ENCODE data around the gene PLSCR5. TPM values are rescaled to one million over a fixed set of nuclear protein-coding genes. Genes with fewer than 3 reads are reported as not detected.

Gene PLSCR5, protein sequence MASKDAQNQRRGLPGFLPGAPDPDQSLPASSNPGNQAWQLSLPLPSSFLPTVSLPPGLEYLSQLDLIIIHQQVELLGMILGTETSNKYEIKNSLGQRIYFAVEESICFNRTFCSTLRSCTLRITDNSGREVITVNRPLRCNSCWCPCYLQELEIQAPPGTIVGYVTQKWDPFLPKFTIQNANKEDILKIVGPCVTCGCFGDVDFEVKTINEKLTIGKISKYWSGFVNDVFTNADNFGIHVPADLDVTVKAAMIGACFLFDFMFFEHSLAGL
- total RNA-seq = not detected in 2 replicates

- no peaks in the 10 kb centered on the region for H3K9me3 Mint-ChIP-seq
- no peaks in the 10 kb centered on the region for H3K27me3 Mint-ChIP-seq (ENCODE audit: low read depth)
- DNase-seq (ENCODE audit: low spot score) = no peak
- no peaks in the 10 kb centered on the region for H3K36me3 Mint-ChIP-seq (ENCODE audit: low read depth)
- no peaks in the 10 kb centered on the region for H3K4me1 Mint-ChIP-seq (ENCODE audit: low read depth)
- H3K27ac Mint-ChIP-seq = no peak within 1 kb of the TSS
- H3K4me3 Mint-ChIP-seq (ENCODE audit: low read depth) = no peak within 1 kb of the TSS
- intact Hi-C loops (cut with micrococcal nuclease) = no loop called here
These were observed at the start of gene PLSCR5 for GRCh38 chr3:146605106-146605505. PLSCR5 (minus strand) TSS chr3:146605346; CDS start chr3:146605212, 134 bp downstream.

DNA sequence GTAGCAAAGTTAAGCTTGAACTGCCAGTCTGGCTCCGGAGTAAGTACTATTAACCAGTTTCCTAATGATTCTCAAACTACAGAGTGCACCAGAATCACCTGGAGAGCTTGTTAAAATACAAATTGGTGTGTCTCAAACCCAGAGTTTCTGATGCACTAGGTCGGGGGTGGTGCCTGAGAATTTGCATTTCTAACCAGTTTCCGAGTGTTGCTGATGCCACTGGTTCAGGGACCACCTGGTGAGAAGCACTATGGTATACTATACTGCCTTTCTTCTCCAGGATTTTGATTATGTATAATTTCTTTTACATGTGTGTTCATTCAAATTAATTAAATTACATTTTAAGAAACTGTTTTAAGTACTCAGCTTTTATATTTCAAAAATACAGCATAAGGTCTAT is 48.8 kb upstream of the PLSCR5 start:
- DNase-seq (ENCODE audit: low spot score) = no peak
- Mint-ChIP-seq H3K4me1 (ENCODE audit: low read depth) (no peaks in the 10 kb centered on the region), H3K4me3 (ENCODE audit: low read depth) (no peak overlapping the region), H3K27ac (no peak overlapping the region), H3K9me3 (no peaks in the 10 kb centered on the region), H3K36me3 (ENCODE audit: low read depth) (no peaks in the 10 kb centered on the region), H3K27me3 (ENCODE audit: low read depth) (no peaks in the 10 kb centered on the region)
- intact Hi-C loops (cut with micrococcal nuclease) = no loop called here

DNA sequence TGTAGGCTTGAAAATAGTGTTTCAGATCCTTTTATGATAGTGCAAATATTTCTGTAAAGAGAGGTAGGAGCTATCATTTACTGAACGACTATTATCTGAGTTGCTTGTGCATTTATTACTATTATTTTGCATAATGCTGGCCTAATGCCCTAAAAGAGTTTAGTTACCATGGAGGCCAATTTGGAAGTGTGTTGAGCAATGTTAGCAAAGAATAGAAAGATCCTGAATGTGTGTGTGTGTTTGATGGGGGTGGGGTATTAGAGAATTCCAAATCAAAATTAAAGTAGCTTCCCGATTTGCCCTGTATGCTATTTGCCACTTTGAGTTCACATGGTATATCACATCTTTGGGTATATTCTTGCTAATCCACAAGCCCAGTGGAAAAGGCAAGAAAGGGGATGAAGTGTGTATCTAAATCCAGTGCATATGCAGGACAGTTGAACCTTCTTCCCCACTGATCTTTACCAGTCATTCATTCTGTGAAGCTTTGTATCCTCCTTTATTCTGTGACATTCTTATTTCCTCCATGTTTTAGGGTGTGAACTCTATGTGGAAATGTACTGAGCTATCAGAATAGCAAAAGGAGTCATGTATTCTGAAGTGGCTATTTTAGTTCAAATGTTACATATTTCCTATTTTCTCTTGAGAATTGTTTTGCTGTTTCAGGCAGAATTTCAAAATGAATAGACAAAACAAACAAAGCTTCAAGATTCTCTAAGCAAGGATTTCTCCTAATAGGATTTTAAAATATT is 45.7 kb upstream of the PLSCR5 start:
- no peaks in the 10 kb centered on the region for H3K36me3 Mint-ChIP-seq (ENCODE audit: low read depth)
- intact Hi-C loops (cut with micrococcal nuclease) = no loop called here
- no peak overlapping the region for H3K4me3 Mint-ChIP-seq (ENCODE audit: low read depth)
- no peaks in the 10 kb centered on the region for H3K4me1 Mint-ChIP-seq (ENCODE audit: low read depth)
- DNase-seq (ENCODE audit: low spot score) = no peak
- H3K27ac Mint-ChIP-seq = no peak overlapping the region
- H3K27me3 Mint-ChIP-seq (ENCODE audit: low read depth) = no peaks in the 10 kb centered on the region
- H3K9me3 Mint-ChIP-seq = no peaks in the 10 kb centered on the region

DNA sequence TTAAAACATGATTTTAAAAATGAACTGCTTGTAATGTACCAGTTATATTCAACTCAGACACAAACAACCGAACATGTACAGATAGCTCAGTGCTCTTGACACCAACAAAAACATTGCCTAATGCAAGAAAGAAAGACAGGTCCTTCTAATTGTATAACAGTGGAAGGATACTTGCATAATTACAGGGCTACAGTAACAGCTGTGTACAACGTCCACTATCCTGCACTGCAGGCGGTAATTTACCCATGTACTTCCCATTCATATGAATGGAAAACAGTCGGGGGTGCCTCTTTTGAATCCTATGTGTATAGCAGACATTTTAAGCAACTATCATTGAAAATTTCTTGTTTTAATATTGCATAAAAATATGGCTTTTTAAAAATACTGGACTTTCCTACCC is 41.1 kb upstream of the PLSCR5 start:
- DNase-seq (ENCODE audit: low spot score) = no peak
- intact Hi-C loops (cut with micrococcal nuclease) = no loop called here
- Mint-ChIP-seq H3K27me3 (ENCODE audit: low read depth) (no peaks in the 10 kb centered on the region), H3K4me3 (ENCODE audit: low read depth) (no peak overlapping the region), H3K27ac (no peak overlapping the region), H3K36me3 (ENCODE audit: low read depth) (no peaks in the 10 kb centered on the region), H3K9me3 (no peaks in the 10 kb centered on the region), H3K4me1 (ENCODE audit: low read depth) (no peaks in the 10 kb centered on the region)

GRCh38 chr3:146640955-146641867 is 36.1 kb upstream of the PLSCR5 start:
- no peaks in the 10 kb centered on the region for H3K27me3 Mint-ChIP-seq (ENCODE audit: low read depth)
- DNase-seq (ENCODE audit: low spot score) = no peak
- H3K9me3 Mint-ChIP-seq = no peaks in the 10 kb centered on the region
- intact Hi-C loops (cut with micrococcal nuclease) = loop anchor here (1.0 to 5.0 kb wide), 4 partner anchors 46 to 551 kb away; no protein-coding TSS in a partner anchor
- no peak overlapping the region for H3K4me3 Mint-ChIP-seq (ENCODE audit: low read depth)
- H3K27ac Mint-ChIP-seq = no peak overlapping the region
- no peaks in the 10 kb centered on the region for H3K4me1 Mint-ChIP-seq (ENCODE audit: low read depth)
- no peaks in the 10 kb centered on the region for H3K36me3 Mint-ChIP-seq (ENCODE audit: low read depth)

DNA sequence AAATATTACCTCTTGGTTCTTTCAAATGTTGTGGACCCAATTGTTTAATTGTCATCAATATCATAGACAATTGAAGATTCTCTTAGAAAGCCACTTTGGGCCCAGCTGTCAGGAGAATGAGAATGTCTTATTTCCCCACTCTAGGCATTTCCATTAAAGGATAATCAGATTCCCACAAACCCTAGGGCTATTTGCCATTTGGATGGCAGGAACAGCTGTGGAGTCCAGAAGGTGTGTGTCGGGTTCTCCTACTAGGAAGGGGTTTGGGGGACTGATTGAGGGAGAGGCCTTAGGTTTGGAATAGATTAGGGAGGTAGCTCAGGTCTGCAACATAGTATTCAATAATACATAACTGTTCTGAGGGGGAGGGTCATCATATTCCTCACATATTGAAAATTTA is 35.2 kb upstream of the PLSCR5 start:
- Mint-ChIP-seq H3K9me3 (no peaks in the 10 kb centered on the region), H3K4me1 (ENCODE audit: low read depth) (no peaks in the 10 kb centered on the region), H3K4me3 (ENCODE audit: low read depth) (no peak overlapping the region), H3K36me3 (ENCODE audit: low read depth) (no peaks in the 10 kb centered on the region), H3K27me3 (ENCODE audit: low read depth) (no peaks in the 10 kb centered on the region), H3K27ac (no peak overlapping the region)
- DNase-seq (ENCODE audit: low spot score) = no peak
- intact Hi-C loops (cut with micrococcal nuclease) = loop anchor here (1.0 to 5.0 kb wide), 4 partner anchors 46 to 552 kb away; no protein-coding TSS in a partner anchor

DNA sequence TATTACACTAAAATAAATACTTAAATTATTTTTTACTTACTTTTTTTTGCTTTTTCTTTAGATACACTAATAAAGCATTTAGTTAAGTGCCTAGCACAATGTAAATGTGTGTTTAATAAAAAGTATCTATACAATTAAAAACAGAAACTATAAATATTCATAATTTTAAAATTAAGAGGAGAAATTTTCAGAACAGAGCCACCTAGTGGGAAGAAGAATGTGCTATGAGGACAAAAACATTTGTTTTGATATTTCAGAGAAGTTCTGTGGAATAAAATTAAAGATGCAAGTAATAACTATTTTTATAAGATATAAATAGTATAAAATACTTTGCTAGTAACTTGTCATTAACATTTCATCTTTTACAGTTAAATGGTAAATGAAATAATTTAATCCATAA is 33.6 kb upstream of the PLSCR5 start:
- DNase-seq (ENCODE audit: low spot score) = no peak
- Mint-ChIP-seq H3K4me1 (ENCODE audit: low read depth) (no peaks in the 10 kb centered on the region), H3K27ac (no peak overlapping the region), H3K36me3 (ENCODE audit: low read depth) (no peaks in the 10 kb centered on the region), H3K9me3 (no peaks in the 10 kb centered on the region), H3K27me3 (ENCODE audit: low read depth) (no peaks in the 10 kb centered on the region), H3K4me3 (ENCODE audit: low read depth) (no peak overlapping the region)
- intact Hi-C loops (cut with micrococcal nuclease) = no loop called here

GRCh38 chr3:146637871-146638270 is 32.7 kb upstream of the PLSCR5 start:
- H3K27me3 Mint-ChIP-seq (ENCODE audit: low read depth) = no peaks in the 10 kb centered on the region
- H3K4me3 Mint-ChIP-seq (ENCODE audit: low read depth) = no peak overlapping the region
- no peak for DNase-seq (ENCODE audit: low spot score)
- no peaks in the 10 kb centered on the region for H3K4me1 Mint-ChIP-seq (ENCODE audit: low read depth)
- H3K36me3 Mint-ChIP-seq (ENCODE audit: low read depth) = no peaks in the 10 kb centered on the region
- intact Hi-C loops (cut with micrococcal nuclease) = no loop called here
- no peaks in the 10 kb centered on the region for H3K9me3 Mint-ChIP-seq
- no peak overlapping the region for H3K27ac Mint-ChIP-seq

GRCh38 chr3:146636881-146637280 is 31.7 kb upstream of the PLSCR5 start:
- intact Hi-C loops (cut with micrococcal nuclease) = no loop called here
- DNase-seq (ENCODE audit: low spot score) = no peak
- Mint-ChIP-seq H3K27me3 (ENCODE audit: low read depth) (no peaks in the 10 kb centered on the region), H3K36me3 (ENCODE audit: low read depth) (no peaks in the 10 kb centered on the region), H3K9me3 (no peaks in the 10 kb centered on the region), H3K4me1 (ENCODE audit: low read depth) (no peaks in the 10 kb centered on the region), H3K27ac (no peak overlapping the region), H3K4me3 (ENCODE audit: low read depth) (no peak overlapping the region)

GRCh38 chr3:146634346-146634745 is 29.2 kb upstream of the PLSCR5 start:
- no peaks in the 10 kb centered on the region for H3K36me3 Mint-ChIP-seq (ENCODE audit: low read depth)

GRCh38 chr3:146628671-146629070 is 23.5 kb upstream of the PLSCR5 start:
- no peak for DNase-seq (ENCODE audit: low spot score)
- no peaks in the 10 kb centered on the region for H3K9me3 Mint-ChIP-seq
- H3K4me3 Mint-ChIP-seq (ENCODE audit: low read depth) = no peak overlapping the region
- intact Hi-C loops (cut with micrococcal nuclease) = no loop called here
- no peaks in the 10 kb centered on the region for H3K27me3 Mint-ChIP-seq (ENCODE audit: low read depth)
- H3K4me1 Mint-ChIP-seq (ENCODE audit: low read depth) = no peaks in the 10 kb centered on the region
- no peaks in the 10 kb centered on the region for H3K36me3 Mint-ChIP-seq (ENCODE audit: low read depth)
- H3K27ac Mint-ChIP-seq = no peak overlapping the region

More at GRCh38 chr3:146634346-146634745, 29.2 kb upstream of the PLSCR5 start:
- H3K4me3 Mint-ChIP-seq (ENCODE audit: low read depth) = no peak overlapping the region
- intact Hi-C loops (cut with micrococcal nuclease) = no loop called here
- H3K9me3 Mint-ChIP-seq = no peaks in the 10 kb centered on the region
- no peaks in the 10 kb centered on the region for H3K27me3 Mint-ChIP-seq (ENCODE audit: low read depth)
- no peak overlapping the region for H3K27ac Mint-ChIP-seq
- DNase-seq (ENCODE audit: low spot score) = no peak
- H3K4me1 Mint-ChIP-seq (ENCODE audit: low read depth) = no peaks in the 10 kb centered on the region

- DNase-seq (ENCODE audit: low spot score) = no peak
- H3K36me3 Mint-ChIP-seq (ENCODE audit: low read depth) = no peaks in the 10 kb centered on the region
- H3K27ac Mint-ChIP-seq = no peak overlapping the region
- intact Hi-C loops (cut with micrococcal nuclease) = no loop called here
- no peaks in the 10 kb centered on the region for H3K9me3 Mint-ChIP-seq
- H3K4me3 Mint-ChIP-seq (ENCODE audit: low read depth) = no peak overlapping the region
- H3K4me1 Mint-ChIP-seq (ENCODE audit: low read depth) = no peaks in the 10 kb centered on the region
- no peaks in the 10 kb centered on the region for H3K27me3 Mint-ChIP-seq (ENCODE audit: low read depth)
These were observed 21.4 kb upstream of the PLSCR5 start for GRCh38 chr3:146626403-146627122.
